GM12878 (cell line): ENCODE data around the gene CCDC74B. TPM values are rescaled to one million over a fixed set of nuclear protein-coding genes. Genes with fewer than 3 reads are reported as not detected.
"Not testable (repeated sequence)": the region's sequence is repeated elsewhere in the genome, so short reads cannot be mapped to it uniquely, and the experiment has no call there.

Source experiments
- ATAC-seq: fragments of 200-7000 bp; cut with Tn5 transposase; 3 replicates; pipeline ENCODE4 v1.9.1; 2020; ENCODE audit warnings: mild to moderate bottlenecking, moderate library complexity
- BruUV-seq: library from RNA; stranded (reverse); fragments of 400-500 nt; replicated peaks from 2 replicates; lab custom pipeline; 2021; lab: Mats Ljungman, UMichigan
- CTCF ChIA-PET: fragments of 300-600 bp; sonication (Branson Sonifier 250); formaldehyde crosslinking; extraction: SDS; loops from one replicate; lab custom pipeline; 2021; ENCODE audit warnings: inconsistent platforms; lab: Yijun Ruan, JAX
- POLR2A ChIA-PET: fragments of 350-600 bp; formaldehyde crosslinking; extraction: SDS; loops from one replicate; lab custom pipeline; 2021; ENCODE audit warnings: inconsistent platforms; lab: Charles Lee
- RAD21 ChIA-PET: fragments of 300-600 bp; sonication (Branson Sonifier 250); formaldehyde crosslinking; loops from one replicate; lab custom pipeline; 2023; ENCODE audit warnings: antibody characterized with exemption; ENCODE audit not compliant: unreplicated experiment; lab: Charles Lee
- SMC1A ChIA-PET: fragments of 300-600 bp; sonication (Branson Sonifier 250); formaldehyde crosslinking; loops from one replicate; lab custom pipeline; 2023; ENCODE audit not compliant: unreplicated experiment, uncharacterized antibody; lab: Charles Lee
- DNase-seq: peaks from one replicate; pipeline ENCODE4 v3.0.0-alpha.2; 2011; ENCODE audit warnings: low read depth, low spot score
- FAIRE-seq: peaks from 3 replicates; lab custom pipeline; 2011; peaks lifted over from hg19 to GRCh38; lab: Jason Lieb, UNC
- H2AFZ ChIP-seq: 2 replicates; pipeline ENCODE4 v1.6.0; 2011; ENCODE audit warnings: low read depth, low read length, control low read depth; ENCODE audit not compliant: control insufficient read depth
- H3K27ac ChIP-seq: 2 replicates; pipeline ENCODE4 v1.5.1; 2011; ENCODE audit warnings: control low read depth; ENCODE audit not compliant: control insufficient read depth, insufficient read depth
- H3K27me3 ChIP-seq, 2 experiments: replicated peaks in 1 of 2; 2 replicates each; pipeline versions ENCODE4 v1.6.0 to v1.6.1; 2011; ENCODE audit warnings: low read length in 1 of 2; ENCODE audit not compliant: control insufficient read depth in 2 of 2, insufficient read depth in 2 of 2
- H3K36me3 ChIP-seq, 2 experiments: 2 replicates each; pipeline ENCODE4 v1.5.1; 2011; ENCODE audit warnings: low read length in 1 of 2; ENCODE audit not compliant: control insufficient read depth in 2 of 2, insufficient read depth in 2 of 2
- H3K4me1 ChIP-seq: 2 replicates; pipeline ENCODE4 v1.6.1; 2011; ENCODE audit warnings: mild to moderate bottlenecking, low read length, moderate library complexity, mixed read lengths; ENCODE audit not compliant: control insufficient read depth, insufficient read depth
- H3K4me2 ChIP-seq: 2 replicates; pipeline ENCODE4 v1.6.0; 2011; ENCODE audit warnings: control low read depth; ENCODE audit not compliant: control insufficient read depth, insufficient read depth
- H3K4me3 ChIP-seq: fragments of 200-600 bp; sonication (generic); 2 replicates; pipeline ENCODE4 v1.5.1; 2016
- H3K79me2 ChIP-seq: 2 replicates; pipeline ENCODE4 v1.6.0; 2011; ENCODE audit warnings: low read length; ENCODE audit not compliant: control insufficient read depth, insufficient read depth
- H3K9ac ChIP-seq: 2 replicates; pipeline ENCODE4 v1.8.0; 2011; ENCODE audit warnings: low read length, control low read depth, mixed read lengths; ENCODE audit not compliant: control insufficient read depth, insufficient read depth
- H3K9me3 ChIP-seq: replicated peaks from 3 replicates; pipeline ENCODE4 v1.5.1; 2011; ENCODE audit warnings: mild to moderate bottlenecking, low read length; ENCODE audit not compliant: control insufficient read depth, insufficient read depth
- H4K20me1 ChIP-seq: 2 replicates; pipeline ENCODE4 v1.6.0; 2011; ENCODE audit not compliant: control insufficient read depth, insufficient read depth
- MLLT1 ChIP-seq: fragments of 450-650 bp; IDR thresholded peaks from 2 replicates; pipeline ENCODE4 v1.6.1; 2016; ENCODE audit warnings: mild to moderate bottlenecking
- PKNOX1 ChIP-seq: fragments of 450-650 bp; IDR thresholded peaks from 2 replicates; pipeline ENCODE4 v1.6.1; 2016; ENCODE audit warnings: mild to moderate bottlenecking
- ZNF207 ChIP-seq: fragments of 450-650 bp; IDR thresholded peaks from 2 replicates; pipeline ENCODE4 v1.6.1; 2014; ENCODE audit warnings: antibody characterized with exemption, mild to moderate bottlenecking, borderline replicate concordance
- WGBS: methylation state at CpG from one replicate; pipeline ENCODE4 v1.1.6; 2016; ENCODE audit warnings: low lambda C conversion rate; ENCODE audit not compliant: insufficient replicate concordance, insufficient coverage; ENCODE audit errors: missing lambda C conversion rate; 5-methylcytosine and 5-hydroxymethylcytosine counted together
- in situ Hi-C: fragments of 300-500 bp; cut with MboI; formaldehyde crosslinking; loops from 9 replicates; pipeline ENCODE4 v1.14.3; 2018; ENCODE audit warnings: mixed read lengths
- intact Hi-C: fragments of 100-400 bp; cut with micrococcal nuclease; formaldehyde crosslinking; loops from one replicate; pipeline ENCODE4 v1.14.2; 2022; ENCODE audit not compliant: unreplicated experiment
- polyA plus RNA-seq, 11 experiments: library from polyadenylated mRNA; depleted of rRNA in 4 of 11; unstranded in 6 of 11; stranded (reverse) in 5 of 11; fragments of >200 nt; fragmentation: Nextera tagmentation in 4 of 11; fragmentation: Illumina TruSeq in 1 of 11; extraction: Ambion mirVana in 4 of 11; extraction: Trizol in 1 of 11; gene quantifications; 1 replicate in 1 of 11; 2 replicates in 10 of 11; pipeline versions ENCODE4 v1.2.1 to v1.2.3, GENCODE V29; 2011 to 2016; ENCODE audit warnings: inconsistent platforms in 2 of 11, missing spikeins in 2 of 11, low read depth in 1 of 11
- total RNA-seq, 4 experiments: library from RNA; depleted of rRNA in 3 of 4; stranded (reverse); fragments of >200 nt in 3 of 4; fragmentation: Illumina TruSeq in 1 of 4; extraction: Trizol in 1 of 4; gene quantifications; 2 replicates each; pipeline versions ENCODE4 v1.2.1 to v1.2.3, GENCODE V29; 2013 to 2021
- TF ChIP-seq, protein P1 (sequence below): IDR thresholded peaks from 2 replicates; pipeline ENCODE4 v1.6.1; 2012; ENCODE audit warnings: mild to moderate bottlenecking, low read depth, low read length
- TF ChIP-seq, protein P2 (sequence below): fragments of 450-650 bp; IDR thresholded peaks from 2 replicates; pipeline ENCODE4 v1.6.1; 2017; ENCODE audit warnings: antibody characterized with exemption, mild to moderate bottlenecking, moderate library complexity

CCDC74B gene
- total and polyA plus RNA-seq, 10 of the 15 experiments (the other 5 are each of a cell fraction or from before 2014, with no cell fraction given): 0.52 to 21.2 (median 9.7) TPM

- H2AFZ ChIP-seq, POLR2A ChIA-PET, H3K9ac ChIP-seq, in situ Hi-C loops, H3K27ac ChIP-seq, SMC1A ChIA-PET, CTCF ChIA-PET, H3K4me1 ChIP-seq, ATAC-seq, H4K20me1 ChIP-seq, H3K4me2 ChIP-seq, H3K27me3 ChIP-seq, H3K9me3 ChIP-seq, RAD21 ChIA-PET, intact Hi-C loops, DNase-seq, FAIRE-seq, H3K4me3 ChIP-seq, H3K79me2 ChIP-seq, BruUV-seq: not testable (repeated sequence)
- H3K36me3 ChIP-seq: peaks cover 11 to 16% of the 10 kb centered on the region in 2 experiments
- 74% methylated on average over 3 of the region's 3 CpGs for WGBS
Measured at GRCh38 chr2:130166611-130167010, 21.7 kb upstream of the CCDC74B start.

- in situ Hi-C loops: no loop called here
- no peaks in the 10 kb centered on the region for H3K79me2 ChIP-seq
- TSS peak; percentile 17 for BruUV-seq
- TF ChIP-seq MLLT1 (no peak), ZNF207 (no peak), PKNOX1 (no peak)
- TF ChIP-seq, protein P1, sequence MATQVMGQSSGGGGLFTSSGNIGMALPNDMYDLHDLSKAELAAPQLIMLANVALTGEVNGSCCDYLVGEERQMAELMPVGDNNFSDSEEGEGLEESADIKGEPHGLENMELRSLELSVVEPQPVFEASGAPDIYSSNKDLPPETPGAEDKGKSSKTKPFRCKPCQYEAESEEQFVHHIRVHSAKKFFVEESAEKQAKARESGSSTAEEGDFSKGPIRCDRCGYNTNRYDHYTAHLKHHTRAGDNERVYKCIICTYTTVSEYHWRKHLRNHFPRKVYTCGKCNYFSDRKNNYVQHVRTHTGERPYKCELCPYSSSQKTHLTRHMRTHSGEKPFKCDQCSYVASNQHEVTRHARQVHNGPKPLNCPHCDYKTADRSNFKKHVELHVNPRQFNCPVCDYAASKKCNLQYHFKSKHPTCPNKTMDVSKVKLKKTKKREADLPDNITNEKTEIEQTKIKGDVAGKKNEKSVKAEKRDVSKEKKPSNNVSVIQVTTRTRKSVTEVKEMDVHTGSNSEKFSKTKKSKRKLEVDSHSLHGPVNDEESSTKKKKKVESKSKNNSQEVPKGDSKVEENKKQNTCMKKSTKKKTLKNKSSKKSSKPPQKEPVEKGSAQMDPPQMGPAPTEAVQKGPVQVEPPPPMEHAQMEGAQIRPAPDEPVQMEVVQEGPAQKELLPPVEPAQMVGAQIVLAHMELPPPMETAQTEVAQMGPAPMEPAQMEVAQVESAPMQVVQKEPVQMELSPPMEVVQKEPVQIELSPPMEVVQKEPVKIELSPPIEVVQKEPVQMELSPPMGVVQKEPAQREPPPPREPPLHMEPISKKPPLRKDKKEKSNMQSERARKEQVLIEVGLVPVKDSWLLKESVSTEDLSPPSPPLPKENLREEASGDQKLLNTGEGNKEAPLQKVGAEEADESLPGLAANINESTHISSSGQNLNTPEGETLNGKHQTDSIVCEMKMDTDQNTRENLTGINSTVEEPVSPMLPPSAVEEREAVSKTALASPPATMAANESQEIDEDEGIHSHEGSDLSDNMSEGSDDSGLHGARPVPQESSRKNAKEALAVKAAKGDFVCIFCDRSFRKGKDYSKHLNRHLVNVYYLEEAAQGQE: no peak
- TF ChIP-seq, protein P2, sequence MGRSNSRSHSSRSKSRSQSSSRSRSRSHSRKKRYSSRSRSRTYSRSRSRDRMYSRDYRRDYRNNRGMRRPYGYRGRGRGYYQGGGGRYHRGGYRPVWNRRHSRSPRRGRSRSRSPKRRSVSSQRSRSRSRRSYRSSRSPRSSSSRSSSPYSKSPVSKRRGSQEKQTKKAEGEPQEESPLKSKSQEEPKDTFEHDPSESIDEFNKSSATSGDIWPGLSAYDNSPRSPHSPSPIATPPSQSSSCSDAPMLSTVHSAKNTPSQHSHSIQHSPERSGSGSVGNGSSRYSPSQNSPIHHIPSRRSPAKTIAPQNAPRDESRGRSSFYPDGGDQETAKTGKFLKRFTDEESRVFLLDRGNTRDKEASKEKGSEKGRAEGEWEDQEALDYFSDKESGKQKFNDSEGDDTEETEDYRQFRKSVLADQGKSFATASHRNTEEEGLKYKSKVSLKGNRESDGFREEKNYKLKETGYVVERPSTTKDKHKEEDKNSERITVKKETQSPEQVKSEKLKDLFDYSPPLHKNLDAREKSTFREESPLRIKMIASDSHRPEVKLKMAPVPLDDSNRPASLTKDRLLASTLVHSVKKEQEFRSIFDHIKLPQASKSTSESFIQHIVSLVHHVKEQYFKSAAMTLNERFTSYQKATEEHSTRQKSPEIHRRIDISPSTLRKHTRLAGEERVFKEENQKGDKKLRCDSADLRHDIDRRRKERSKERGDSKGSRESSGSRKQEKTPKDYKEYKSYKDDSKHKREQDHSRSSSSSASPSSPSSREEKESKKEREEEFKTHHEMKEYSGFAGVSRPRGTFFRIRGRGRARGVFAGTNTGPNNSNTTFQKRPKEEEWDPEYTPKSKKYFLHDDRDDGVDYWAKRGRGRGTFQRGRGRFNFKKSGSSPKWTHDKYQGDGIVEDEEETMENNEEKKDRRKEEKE: no peak
Measured at GRCh38 chr2:130165293-130166016, 20.5 kb upstream of the CCDC74B start.

More at GRCh38 chr2:130165293-130166016, 20.5 kb upstream of the CCDC74B start:
- DNase-seq (no peak), ATAC-seq (no peak), FAIRE-seq (no peak)
- H3K4me3 ChIP-seq: no peak overlapping the region
- H3K4me2 ChIP-seq: no peak overlapping the region
- no peak overlapping the region for H2AFZ ChIP-seq
- no peaks in the 10 kb centered on the region for H3K9me3 ChIP-seq
- ChIA-PET POLR2A (no interaction called here), CTCF (no interaction called here), SMC1A (no interaction called here), RAD21 (no interaction called here)
- WGBS: 86% methylated on average over 8 of the region's 8 CpGs
- H3K27me3 ChIP-seq: no peaks in the 10 kb centered on the region
- no peak overlapping the region for H3K27ac ChIP-seq
- no peaks in the 10 kb centered on the region for H3K4me1 ChIP-seq
- intact Hi-C loops: no loop called here
- H3K36me3 ChIP-seq: peaks cover 11 to 12% of the 10 kb centered on the region in 2 experiments
- no peaks in the 10 kb centered on the region for H4K20me1 ChIP-seq
- no peak overlapping the region for H3K9ac ChIP-seq
